SW 1271 (cell line): Measurements from ENCODE around the gene KRT3.

ENCODE experiments used
- DNase-seq, 2 experiments: peaks; one replicate each; lab custom pipeline; 2025; lab: John Stamatoyannopoulos, UW

KRT3 gene

GRCh38 chr12:52813885-52814709, 18.2 kb upstream of the KRT3 start, which contains the start of gene KRT4:
Gene KRT4 (minus strand): TSS chr12:52814116. CDS start chr12:52814058, 58 bp downstream.
- no peak for DNase-seq

GRCh38 chr12:52813203-52813819, 17.4 kb upstream of the KRT3 start:
- no peak for DNase-seq

GRCh38 chr12:52812749-52813148, 16.8 kb upstream of the KRT3 start:
- DNase-seq, result no peak

- no peak for DNase-seq
These were observed 16.1 kb upstream of the KRT3 start for GRCh38 chr12:52812073-52812400.

GRCh38 chr12:52811191-52812072, 15.5 kb upstream of the KRT3 start:
- DNase-seq, result no peak

GRCh38 chr12:52810554-52810953, 14.6 kb upstream of the KRT3 start:
- DNase-seq, result no peak

GRCh38 chr12:52809166-52809565, 13.2 kb upstream of the KRT3 start:
- DNase-seq, result no peak

GRCh38 chr12:52808573-52809160, 12.8 kb upstream of the KRT3 start:
- no peak for DNase-seq

GRCh38 chr12:52807544-52808470, 11.9 kb upstream of the KRT3 start:
- DNase-seq, result no peak

- no peak for DNase-seq
These were observed 11.1 kb upstream of the KRT3 start for GRCh38 chr12:52806821-52807543.

- DNase-seq, result no peak
These were observed 10.4 kb upstream of the KRT3 start for GRCh38 chr12:52806169-52806811.

GRCh38 chr12:52805739-52806138, 9.8 kb upstream of the KRT3 start:
- no peak for DNase-seq

GRCh38 chr12:52805000-52805399, 9.1 kb upstream of the KRT3 start:
- DNase-seq, result no peak

- no peak for DNase-seq
These were observed 6.5 kb upstream of the KRT3 start for GRCh38 chr12:52802442-52802841.

- no peak for DNase-seq
These were observed 5.9 kb upstream of the KRT3 start for GRCh38 chr12:52801773-52802172.

GRCh38 chr12:52800259-52800917, 4.5 kb upstream of the KRT3 start:
- DNase-seq, result no peak

- DNase-seq, result no peak
These were observed 3.7 kb upstream of the KRT3 start for GRCh38 chr12:52799505-52800211.

- peak in 1 of 2 experiments; percentile 25 for DNase-seq
These were observed 3.0 kb upstream of the KRT3 start for GRCh38 chr12:52798671-52799504.
